Panc1 (cell line): ENCODE measurements around the gene SUSD6. TPM values are rescaled to one million over a fixed set of nuclear protein-coding genes. Genes with fewer than 3 reads are reported as not detected.

ENCODE experiments used
- ATAC-seq: fragments of 200-7000 bp; cut with Tn5 transposase; 2 replicates; pipeline ENCODE4 v1.9.1; 2020; ENCODE audit warnings: mild to moderate bottlenecking, moderate library complexity
- BruUV-seq: library from RNA; stranded (reverse); fragments of 400-500 nt; replicated peaks from 2 replicates; lab custom pipeline; 2021; lab: Mats Ljungman, UMichigan
- CTCF ChIA-PET: fragments of 300-600 bp; sonication (Branson Sonifier 250); formaldehyde crosslinking; loops from one replicate; lab custom pipeline; 2022; ENCODE audit warnings: antibody characterized with exemption; lab: Charles Lee
- POLR2A ChIA-PET: fragments of 300-600 bp; sonication (Branson Sonifier 250); formaldehyde crosslinking; loops from one replicate; lab custom pipeline; 2022; ENCODE audit warnings: antibody characterized with exemption; lab: Charles Lee
- DNase-seq: peaks from one replicate; pipeline ENCODE4 v3.0.0-alpha.2; 2010; ENCODE audit warnings: low read depth, low spot score
- H3K27ac ChIP-seq: 2 replicates; pipeline ENCODE4 v1.5.1; 2011; ENCODE audit warnings: mild to moderate bottlenecking, low read length, inconsistent platforms
- H3K27me3 ChIP-seq: fragments of 200-500 bp; sonication (Bioruptor generic); 2 replicates; pipeline ENCODE4 v1.6.0; 2014; ENCODE audit warnings: low read length, inconsistent platforms; ENCODE audit not compliant: control insufficient read depth, insufficient read depth
- H3K36me3 ChIP-seq: fragments of 200-500 bp; sonication (Bioruptor generic); 2 replicates; pipeline ENCODE4 v1.5.1; 2014; ENCODE audit warnings: inconsistent platforms, mild to moderate bottlenecking, low read length, moderate library complexity; ENCODE audit not compliant: control insufficient read depth, insufficient read depth
- H3K4me1 ChIP-seq: 2 replicates; pipeline ENCODE4 v1.5.1; 2011; ENCODE audit warnings: inconsistent platforms, mild to moderate bottlenecking, low read length, moderate library complexity; ENCODE audit not compliant: control insufficient read depth, insufficient read depth
- H3K4me3 ChIP-seq, 2 experiments: 2 replicates each; pipeline ENCODE4 v1.5.1; 2011 to 2012; ENCODE audit warnings: low read depth in 2 of 2, low read length in 2 of 2, mild to moderate bottlenecking in 2 of 2, inconsistent platforms in 1 of 2, moderate library complexity in 1 of 2
- H3K9me3 ChIP-seq: fragments of 200-500 bp; sonication (Bioruptor generic); 2 replicates; pipeline ENCODE4 v1.5.1; 2014; ENCODE audit warnings: low read depth, mild to moderate bottlenecking, inconsistent platforms, low read length, moderate library complexity; ENCODE audit not compliant: control insufficient read depth, insufficient read depth
- POLR2AphosphoS5 ChIP-seq: IDR thresholded peaks from 2 replicates; pipeline ENCODE4 v1.6.1; 2012; ENCODE audit warnings: mild to moderate bottlenecking, low read depth, low read length, moderate library complexity
- SIN3A ChIP-seq: IDR thresholded peaks from 2 replicates; pipeline ENCODE4 v1.6.1; 2012; ENCODE audit warnings: low read depth, mild to moderate bottlenecking, low read length, moderate library complexity, borderline replicate concordance; ENCODE audit not compliant: insufficient read depth
- TCF7L2 ChIP-seq: IDR thresholded peaks from 2 replicates; pipeline ENCODE4 v1.6.1; 2011; ENCODE audit warnings: mild to moderate bottlenecking, low read depth, low read length, inconsistent platforms
- in situ Hi-C: cut with HindIII; loops from 2 replicates; pipeline ENCODE4 v1.10.0; 2016; ENCODE audit warnings: low sequenced_read_pairs, low pct_unique_long_range_greater_than_20kb
- intact Hi-C: fragments of 100-400 bp; cut with micrococcal nuclease; formaldehyde crosslinking; loops from one replicate; pipeline ENCODE4 v1.10.0; 2022; ENCODE audit not compliant: unreplicated experiment
- total RNA-seq: library from RNA; stranded (reverse); gene quantifications from one replicate; pipeline ENCODE4 v1.2.1, GENCODE V29; 2021; ENCODE audit not compliant: unreplicated experiment
- TF ChIP-seq, protein P1 (sequence below), 2 experiments: IDR thresholded peaks; 2 replicates each; pipeline ENCODE4 v1.6.1; 2011 to 2012; ENCODE audit warnings: low read depth in 2 of 2, control low read depth in 1 of 2, low read length in 1 of 2, mild to moderate bottlenecking in 1 of 2, moderate library complexity in 1 of 2; ENCODE audit not compliant: insufficient read depth in 1 of 2
- TF ChIP-seq, protein P2 (sequence below): fragments of 450-650 bp; IDR thresholded peaks from 2 replicates; pipeline ENCODE4 v1.5.1; 2017; ENCODE audit warnings: mild to moderate bottlenecking

SUSD6 gene
- total RNA-seq, 1 experiment from 2014 or later: 10.9 TPM

DNA sequence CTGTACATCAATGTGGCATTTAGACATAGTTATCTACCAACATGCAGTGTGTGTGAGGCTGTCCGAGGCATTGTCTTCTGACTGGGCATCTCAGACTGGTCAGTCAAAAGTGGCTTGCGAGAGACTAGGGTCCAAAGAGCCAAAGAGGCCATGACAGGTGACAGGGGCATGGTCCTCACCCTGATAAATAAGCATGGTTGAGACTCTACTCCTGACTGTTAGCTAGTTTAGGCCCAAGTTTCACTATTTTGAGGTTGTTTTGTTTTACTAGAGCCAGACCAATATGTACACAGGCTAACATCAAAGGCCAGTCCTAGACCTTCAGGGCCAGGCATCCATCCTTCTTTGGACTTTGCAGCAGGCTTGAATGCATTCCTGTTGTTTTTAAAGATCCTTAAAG, 78.6 kb downstream of the SUSD6 start:
- ChIA-PET POLR2A (no interaction called here), CTCF (no interaction called here)
- Histone ChIP-seq H3K4me1 (peaks cover 7% of the 10 kb centered on the region; the same call in 1 of the 2 replicates), H3K4me3 (no peak overlapping the region), H3K27ac (no peak overlapping the region), H3K9me3 (no peaks in the 10 kb centered on the region), H3K36me3 (no peaks in the 10 kb centered on the region), H3K27me3 (no peaks in the 10 kb centered on the region)
- TF ChIP-seq, protein P1, sequence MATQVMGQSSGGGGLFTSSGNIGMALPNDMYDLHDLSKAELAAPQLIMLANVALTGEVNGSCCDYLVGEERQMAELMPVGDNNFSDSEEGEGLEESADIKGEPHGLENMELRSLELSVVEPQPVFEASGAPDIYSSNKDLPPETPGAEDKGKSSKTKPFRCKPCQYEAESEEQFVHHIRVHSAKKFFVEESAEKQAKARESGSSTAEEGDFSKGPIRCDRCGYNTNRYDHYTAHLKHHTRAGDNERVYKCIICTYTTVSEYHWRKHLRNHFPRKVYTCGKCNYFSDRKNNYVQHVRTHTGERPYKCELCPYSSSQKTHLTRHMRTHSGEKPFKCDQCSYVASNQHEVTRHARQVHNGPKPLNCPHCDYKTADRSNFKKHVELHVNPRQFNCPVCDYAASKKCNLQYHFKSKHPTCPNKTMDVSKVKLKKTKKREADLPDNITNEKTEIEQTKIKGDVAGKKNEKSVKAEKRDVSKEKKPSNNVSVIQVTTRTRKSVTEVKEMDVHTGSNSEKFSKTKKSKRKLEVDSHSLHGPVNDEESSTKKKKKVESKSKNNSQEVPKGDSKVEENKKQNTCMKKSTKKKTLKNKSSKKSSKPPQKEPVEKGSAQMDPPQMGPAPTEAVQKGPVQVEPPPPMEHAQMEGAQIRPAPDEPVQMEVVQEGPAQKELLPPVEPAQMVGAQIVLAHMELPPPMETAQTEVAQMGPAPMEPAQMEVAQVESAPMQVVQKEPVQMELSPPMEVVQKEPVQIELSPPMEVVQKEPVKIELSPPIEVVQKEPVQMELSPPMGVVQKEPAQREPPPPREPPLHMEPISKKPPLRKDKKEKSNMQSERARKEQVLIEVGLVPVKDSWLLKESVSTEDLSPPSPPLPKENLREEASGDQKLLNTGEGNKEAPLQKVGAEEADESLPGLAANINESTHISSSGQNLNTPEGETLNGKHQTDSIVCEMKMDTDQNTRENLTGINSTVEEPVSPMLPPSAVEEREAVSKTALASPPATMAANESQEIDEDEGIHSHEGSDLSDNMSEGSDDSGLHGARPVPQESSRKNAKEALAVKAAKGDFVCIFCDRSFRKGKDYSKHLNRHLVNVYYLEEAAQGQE (IDR thresholded peaks at IDR 0.05; ENCODE audit: insufficient read depth in 1 of 2, low read depth in 2 of 2, low read length in 1 of 2): no peak
- TF ChIP-seq SIN3A (no peak), TCF7L2 (no peak), POLR2AphosphoS5 (no peak)
- TF ChIP-seq, protein P2, sequence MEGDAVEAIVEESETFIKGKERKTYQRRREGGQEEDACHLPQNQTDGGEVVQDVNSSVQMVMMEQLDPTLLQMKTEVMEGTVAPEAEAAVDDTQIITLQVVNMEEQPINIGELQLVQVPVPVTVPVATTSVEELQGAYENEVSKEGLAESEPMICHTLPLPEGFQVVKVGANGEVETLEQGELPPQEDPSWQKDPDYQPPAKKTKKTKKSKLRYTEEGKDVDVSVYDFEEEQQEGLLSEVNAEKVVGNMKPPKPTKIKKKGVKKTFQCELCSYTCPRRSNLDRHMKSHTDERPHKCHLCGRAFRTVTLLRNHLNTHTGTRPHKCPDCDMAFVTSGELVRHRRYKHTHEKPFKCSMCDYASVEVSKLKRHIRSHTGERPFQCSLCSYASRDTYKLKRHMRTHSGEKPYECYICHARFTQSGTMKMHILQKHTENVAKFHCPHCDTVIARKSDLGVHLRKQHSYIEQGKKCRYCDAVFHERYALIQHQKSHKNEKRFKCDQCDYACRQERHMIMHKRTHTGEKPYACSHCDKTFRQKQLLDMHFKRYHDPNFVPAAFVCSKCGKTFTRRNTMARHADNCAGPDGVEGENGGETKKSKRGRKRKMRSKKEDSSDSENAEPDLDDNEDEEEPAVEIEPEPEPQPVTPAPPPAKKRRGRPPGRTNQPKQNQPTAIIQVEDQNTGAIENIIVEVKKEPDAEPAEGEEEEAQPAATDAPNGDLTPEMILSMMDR: no peak
- in situ Hi-C loops: no loop called here
- intact Hi-C loops: no loop called here
- ATAC-seq (no peak), DNase-seq (no peak)
- no TSS peak for BruUV-seq

DNA sequence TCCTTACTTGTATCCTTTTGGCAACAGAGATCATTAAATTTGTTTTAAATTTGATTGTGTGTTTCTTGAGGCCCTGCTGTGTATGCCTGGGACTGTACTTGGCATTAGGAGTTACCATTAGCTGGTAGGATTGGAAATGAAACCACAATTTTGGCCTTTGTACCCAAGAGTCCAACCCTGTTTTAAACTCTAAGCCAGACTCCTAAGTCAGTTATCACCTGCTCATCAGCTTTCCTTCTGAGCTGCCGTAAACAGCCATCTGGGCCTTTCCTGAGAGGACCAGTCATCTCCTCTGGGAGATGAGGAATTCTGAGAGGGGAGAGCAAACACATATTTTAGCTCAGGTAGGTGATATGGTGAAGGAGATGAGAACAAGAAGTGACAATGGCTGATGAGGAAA, 81.2 kb downstream of the SUSD6 start:
- in situ Hi-C loops: no loop called here
- no TSS peak for BruUV-seq
- no peak overlapping the region for H3K4me3 ChIP-seq
- POLR2A ChIA-PET: no interaction called here
- H3K36me3 ChIP-seq: no peaks in the 10 kb centered on the region
- no peaks in the 10 kb centered on the region for H3K9me3 ChIP-seq
- no peak for ATAC-seq
- CTCF ChIA-PET: no interaction called here
- H3K27me3 ChIP-seq: no peaks in the 10 kb centered on the region
- TF ChIP-seq, protein P1 (IDR thresholded peaks at IDR 0.05; ENCODE audit: insufficient read depth in 1 of 2, low read depth in 2 of 2, low read length in 1 of 2): no peak
- H3K4me1 ChIP-seq: no peaks in the 10 kb centered on the region
- H3K27ac ChIP-seq: no peak overlapping the region
- no peak for DNase-seq
- intact Hi-C loops: no loop called here
